ENCODE results near the gene GPATCH2. TPM values are rescaled to one million over a fixed set of nuclear protein-coding genes. Genes with fewer than 3 reads are reported as not detected.

GPATCH2 gene
- total RNA-seq, 2 donors from 2014 or later = 10.5 to 12.2 TPM

GRCh38 chr1:217471403-217471802 is 159.5 kb downstream of the GPATCH2 start:
- H3K9me3 ChIP-seq = no peaks in the 10 kb centered on the region
- no peak overlapping the region for H3K9ac ChIP-seq (ENCODE audit: low read depth in 2 of 2, low read length in 2 of 2)
- H3K4me3 ChIP-seq = no peak overlapping the region
- TF ChIP-seq CTCF (IDR thresholded peaks at IDR 0.05) = no peak
- no peaks in the 10 kb centered on the region for H3K36me3 ChIP-seq
- no peaks in the 10 kb centered on the region for H3K4me1 ChIP-seq
- H3K27me3 ChIP-seq = no peaks in the 10 kb centered on the region
- no peak overlapping the region for H3K27ac ChIP-seq
- DNase-seq = no peak
- intact Hi-C loops (cut with DNase I) = no loop called here

- Histone ChIP-seq H3K4me1 (no peaks in the 10 kb centered on the region), H3K27me3 (no peaks in the 10 kb centered on the region), H3K9ac (ENCODE audit: low read depth in 2 of 2, low read length in 2 of 2) (no peak overlapping the region), H3K4me3 (no peak overlapping the region), H3K27ac (no peak overlapping the region), H3K9me3 (no peaks in the 10 kb centered on the region), H3K36me3 (no peaks in the 10 kb centered on the region)
- no peak for TF ChIP-seq CTCF (IDR thresholded peaks at IDR 0.05)
- intact Hi-C loops (cut with DNase I) = no loop called here
- DNase-seq = no peak
Observed at GRCh38 chr1:217469983-217470382, 160.9 kb downstream of the GPATCH2 start.

GRCh38 chr1:217465102-217465501 is 165.8 kb downstream of the GPATCH2 start:
- Histone ChIP-seq H3K27me3 (no peaks in the 10 kb centered on the region), H3K4me1 (no peaks in the 10 kb centered on the region), H3K36me3 (no peaks in the 10 kb centered on the region), H3K4me3 (no peak overlapping the region), H3K27ac (no peak overlapping the region), H3K9ac (ENCODE audit: low read depth in 2 of 2, low read length in 2 of 2) (no peak overlapping the region), H3K9me3 (no peaks in the 10 kb centered on the region)
- no peak for DNase-seq
- intact Hi-C loops (cut with DNase I) = no loop called here
- TF ChIP-seq CTCF (IDR thresholded peaks at IDR 0.05) = no peak

GRCh38 chr1:217462666-217463065 is 168.2 kb downstream of the GPATCH2 start:
- TF ChIP-seq CTCF (IDR thresholded peaks at IDR 0.05) = no peak
- intact Hi-C loops (cut with DNase I) = no loop called here
- Histone ChIP-seq H3K9me3 (no peaks in the 10 kb centered on the region), H3K27ac (no peak overlapping the region), H3K9ac (ENCODE audit: low read depth in 2 of 2, low read length in 2 of 2) (no peak overlapping the region), H3K4me3 (no peak overlapping the region), H3K4me1 (no peaks in the 10 kb centered on the region), H3K36me3 (no peaks in the 10 kb centered on the region), H3K27me3 (no peaks in the 10 kb centered on the region)
- no peak for DNase-seq

- intact Hi-C loops (cut with DNase I) = no loop called here
- DNase-seq = no peak
- Histone ChIP-seq H3K27me3 (no peaks in the 10 kb centered on the region), H3K9ac (ENCODE audit: low read depth in 2 of 2, low read length in 2 of 2) (no peak overlapping the region), H3K36me3 (no peaks in the 10 kb centered on the region), H3K27ac (no peak overlapping the region), H3K4me3 (no peak overlapping the region), H3K4me1 (no peaks in the 10 kb centered on the region), H3K9me3 (no peaks in the 10 kb centered on the region)
- no peak for TF ChIP-seq CTCF (IDR thresholded peaks at IDR 0.05)
Observed at GRCh38 chr1:217462159-217462558, 168.7 kb downstream of the GPATCH2 start.

- DNase-seq = no peak
- Histone ChIP-seq H3K4me3 (no peak overlapping the region), H3K27me3 (no peaks in the 10 kb centered on the region), H3K36me3 (no peaks in the 10 kb centered on the region), H3K9ac (ENCODE audit: low read depth in 2 of 2, low read length in 2 of 2) (no peak overlapping the region), H3K9me3 (no peaks in the 10 kb centered on the region), H3K4me1 (no peaks in the 10 kb centered on the region), H3K27ac (no peak overlapping the region)
- no peak for TF ChIP-seq CTCF (IDR thresholded peaks at IDR 0.05)
- intact Hi-C loops (cut with DNase I) = no loop called here
Observed at GRCh38 chr1:217457016-217457415, 173.9 kb downstream of the GPATCH2 start.
